ENCODE measurements around the gene ARHGEF28. TPM values are rescaled to one million over a fixed set of nuclear protein-coding genes. Genes with fewer than 3 reads are reported as not detected.

The ARHGEF28 gene
- total and polyA plus RNA-seq, 9 of the 15 experiments (the other 6 are each of a cell fraction or from before 2014, with no cell fraction given) = 0.27 TPM; not detected in 8

GRCh38 chr5:73821003-73821402, 195.0 kb downstream of the ARHGEF28 start (continued):
- TF ChIP-seq IRF1 (CRISPR knock-in tag; IDR thresholded peaks at IDR 0.05; ENCODE audit: borderline replicate concordance) = no peak

GRCh38 chr5:73822278-73822988, 196.4 kb downstream of the ARHGEF28 start:
- FAIRE-seq = no peak
- CTCF ChIA-PET (ENCODE audit: low intra/inter-chr PET ratio) = no interaction called here

More at GRCh38 chr5:73822278-73822988, 196.4 kb downstream of the ARHGEF28 start:
- Histone ChIP-seq H3K4me1 (replicated peaks in 1 of 2; ENCODE audit: control insufficient read depth in 2 of 2, insufficient read depth in 2 of 2, low read length in 2 of 2) (no peaks in the 10 kb centered on the region), H3K79me2 (ENCODE audit: control insufficient read depth, insufficient read depth, low read length) (no peaks in the 10 kb centered on the region), H3K27me3 (ENCODE audit: control insufficient read depth in 2 of 2, insufficient read depth in 2 of 2, low read length in 2 of 2) (peaks cover 0 to 12% of the 10 kb centered on the region in 2 experiments; a peak in 3 of 5 replicates), H3K27ac (ENCODE audit: extremely low read depth, low read depth, low read length) (no peak overlapping the region), H3K9ac (ENCODE audit: insufficient read depth in 1 of 2, low read depth in 2 of 2, low read length in 2 of 2) (no peak overlapping the region), H2AFZ (ENCODE audit: low read depth, low read length) (no peak overlapping the region), H4K20me1 (replicated peaks; ENCODE audit: control insufficient read depth, insufficient read depth, low read length) (no peaks in the 10 kb centered on the region), H3K9me3 (replicated peaks; ENCODE audit: control insufficient read depth, insufficient read depth, low read depth, low read length) (no peaks in the 10 kb centered on the region), H3K9me1 (ENCODE audit: control insufficient read depth, insufficient read depth, low read length) (no peaks in the 10 kb centered on the region), H3K4me3 (no peak overlapping the region), H3K4me2 (ENCODE audit: insufficient read depth, low read length) (no peak overlapping the region), H3K36me3 (ENCODE audit: control insufficient read depth, insufficient read depth, low read length) (no peaks in the 10 kb centered on the region)
- intact Hi-C loops (cut with micrococcal nuclease) = no loop called here
- ATAC-seq (no peak), DNase-seq (ENCODE audit: extremely low read depth in 1 of 4, low spot score in 3 of 4) (no peak)
- in situ Hi-C loops (cut with MboI) = no loop called here
- WGBS (ENCODE audit: insufficient coverage, low coverage, missing lambda C conversion rate) = 5% methylated on average over 2 of the region's 2 CpGs
- no TSS peak for BruUV-seq (replicated peaks)
- POLR2A ChIA-PET = no interaction called here
- no peak for TF ChIP-seq FOXO4 (CRISPR knock-in tag; IDR thresholded peaks at IDR 0.05)
- no peak for TF ChIP-seq NEUROD1 (IDR thresholded peaks at IDR 0.05; ENCODE audit: borderline replicate concordance, low read depth, low read length, partially characterized antibody)
- TF ChIP-seq ZZZ3 (IDR thresholded peaks at IDR 0.05) = no peak
- TF ChIP-seq HMG20B (CRISPR knock-in tag; IDR thresholded peaks at IDR 0.05) = no peak
- no peak for TF ChIP-seq ZNF134 (CRISPR knock-in tag; conservative IDR thresholded peaks at IDR 0.05)
